Activated T-helper 1 cell treated with anti-CD3 and anti-CD28 coated beads, Interleukin-2, amount 50 U/mL, for 16 hours (primary cell): ENCODE measurements around the gene PSD2.
"Not testable (repeated sequence)": the region's sequence is repeated elsewhere in the genome, so short reads cannot be mapped to it uniquely, and the experiment has no call there.

ENCODE experiments used
- DNase-seq, 2 donors: peaks; one replicate each; pipeline ENCODE4 v3.0.0-alpha.2; 2020; ENCODE audit warnings: low read depth in 1 of 2, low spot score in 1 of 2

Gene PSD2

DNA sequence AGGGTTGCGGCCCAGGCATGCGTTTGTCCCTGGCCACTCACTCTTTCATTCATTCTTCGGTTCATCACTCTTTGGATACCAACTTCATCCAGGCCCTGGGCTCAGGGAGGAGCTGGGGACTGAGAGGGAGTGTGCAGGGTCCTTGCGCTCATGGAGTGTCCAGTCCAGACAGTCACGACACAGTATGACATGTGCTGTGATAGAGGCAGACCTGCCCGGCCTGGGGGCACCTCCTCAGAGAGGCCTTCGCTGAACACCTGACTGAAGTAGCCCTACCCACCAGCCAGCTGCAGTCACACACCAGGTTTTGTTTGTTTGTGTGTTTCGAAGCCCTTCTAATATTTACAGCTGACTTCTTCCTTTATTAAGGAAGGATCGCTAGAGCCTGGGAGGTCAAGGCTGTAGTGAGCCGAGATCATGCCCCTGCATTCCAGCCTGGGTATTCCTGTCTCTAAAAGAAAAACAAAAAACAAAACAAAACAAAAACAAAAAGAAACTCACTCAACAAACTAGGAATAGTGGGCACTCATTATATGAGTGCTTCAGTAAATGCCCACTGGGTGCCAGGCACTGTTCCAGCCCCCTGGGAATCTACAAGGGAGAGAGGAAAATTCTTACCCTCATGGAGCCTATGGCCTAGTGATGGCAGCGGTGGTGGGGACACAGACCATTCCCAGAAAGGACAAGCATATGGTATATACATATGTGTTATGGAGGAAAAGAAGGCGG is 6.3 kb upstream of the PSD2 start:
- no peak for DNase-seq

DNA sequence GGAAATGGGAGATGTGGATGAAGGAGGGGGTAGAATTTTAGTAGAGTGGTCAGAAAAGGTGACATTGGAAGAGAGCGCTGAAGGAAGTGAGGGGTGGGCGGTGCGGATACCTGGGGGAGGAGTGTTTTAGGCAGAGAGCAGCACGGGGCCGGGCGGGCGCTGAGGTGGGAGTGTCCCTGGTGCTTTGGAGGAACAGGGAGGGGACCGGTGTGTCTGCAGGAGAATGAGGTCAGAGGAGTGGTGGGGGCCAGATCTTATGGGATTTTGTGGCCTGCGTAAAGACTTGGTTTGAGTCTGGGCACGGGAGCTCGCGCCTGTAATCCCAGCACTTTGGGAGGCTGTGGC is 5.8 kb upstream of the PSD2 start:
- DNase-seq: no peak

DNA sequence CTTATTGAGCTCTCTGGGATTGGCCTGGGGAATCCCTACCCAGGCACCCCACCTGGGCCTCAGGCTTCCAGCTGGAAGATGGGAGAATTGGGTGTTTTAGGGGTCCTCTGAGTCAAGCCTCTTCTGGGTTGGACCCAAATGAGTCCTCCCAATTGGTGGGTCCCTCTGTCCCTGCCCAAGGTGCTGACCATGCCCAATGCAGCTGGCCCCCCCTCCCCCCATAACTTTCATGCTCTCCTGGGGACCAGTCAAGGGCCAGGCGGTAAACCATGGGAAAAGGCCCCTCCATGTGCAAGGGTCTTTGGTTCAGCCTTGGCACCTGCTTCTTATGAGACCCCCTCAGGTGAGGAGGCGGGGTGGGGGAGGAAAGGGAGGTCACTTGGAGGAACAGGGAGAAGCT is 3.4 kb upstream of the PSD2 start:
- no peak for DNase-seq

DNA sequence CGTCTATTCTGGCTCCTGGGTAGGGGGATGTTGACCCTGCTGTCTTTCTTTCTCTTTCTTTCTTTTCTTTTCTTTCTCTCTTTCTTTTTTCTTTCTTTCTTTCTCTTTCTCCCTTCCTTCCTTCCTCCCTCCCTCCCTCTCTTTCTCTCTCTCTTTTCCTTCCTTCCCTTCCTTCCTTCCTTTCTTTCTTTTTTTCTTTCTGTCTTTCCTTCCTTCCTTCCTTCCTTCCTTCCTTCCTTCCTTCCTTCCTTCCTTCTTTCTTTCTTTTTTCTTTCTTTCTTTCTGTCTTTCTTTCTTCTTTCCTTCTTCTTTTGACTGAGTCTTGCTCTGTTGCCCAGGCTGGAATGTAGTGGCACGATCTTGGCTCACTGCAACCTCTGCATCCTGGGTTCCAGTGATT is 3.0 kb upstream of the PSD2 start:
- DNase-seq: not testable (repeated sequence)

DNA sequence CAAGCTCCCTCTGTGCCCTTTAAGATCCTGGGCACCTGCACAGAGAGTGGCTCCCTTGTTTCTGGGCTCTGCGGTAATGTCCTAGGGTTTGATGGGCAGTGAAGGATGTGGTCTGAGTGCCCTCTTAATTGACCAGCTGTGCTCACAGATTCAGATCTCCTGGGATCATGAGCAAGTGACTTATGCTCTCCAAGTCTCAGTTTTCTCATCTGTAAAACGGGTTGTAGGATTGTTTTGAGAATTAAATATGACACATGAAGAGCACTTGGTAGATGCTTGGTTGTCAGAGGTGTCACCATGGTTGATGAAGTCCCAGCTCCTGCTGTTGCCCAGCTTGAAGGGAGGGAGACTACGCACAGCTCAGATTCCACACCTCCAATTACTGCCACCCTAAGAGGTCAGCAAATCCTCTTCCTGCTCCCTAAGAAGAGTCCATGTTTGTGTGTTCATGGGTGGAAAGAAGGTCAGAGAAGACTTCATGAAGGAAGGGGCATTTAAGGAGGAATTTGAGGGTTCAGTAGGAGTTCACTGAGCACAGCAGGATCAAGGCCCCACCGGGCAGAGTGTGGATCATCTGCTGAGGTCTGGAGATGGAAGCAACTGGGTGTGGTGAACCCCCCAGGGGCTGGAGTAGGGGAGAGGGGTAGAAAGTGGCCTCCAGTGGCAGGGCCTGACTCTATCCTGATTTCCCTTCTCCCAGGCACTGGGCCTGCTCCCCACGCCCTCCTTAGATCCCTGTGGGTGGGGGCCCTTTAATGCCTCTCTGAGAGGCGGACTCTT is 1.4 kb upstream of the PSD2 start:
- DNase-seq: no peak

DNA sequence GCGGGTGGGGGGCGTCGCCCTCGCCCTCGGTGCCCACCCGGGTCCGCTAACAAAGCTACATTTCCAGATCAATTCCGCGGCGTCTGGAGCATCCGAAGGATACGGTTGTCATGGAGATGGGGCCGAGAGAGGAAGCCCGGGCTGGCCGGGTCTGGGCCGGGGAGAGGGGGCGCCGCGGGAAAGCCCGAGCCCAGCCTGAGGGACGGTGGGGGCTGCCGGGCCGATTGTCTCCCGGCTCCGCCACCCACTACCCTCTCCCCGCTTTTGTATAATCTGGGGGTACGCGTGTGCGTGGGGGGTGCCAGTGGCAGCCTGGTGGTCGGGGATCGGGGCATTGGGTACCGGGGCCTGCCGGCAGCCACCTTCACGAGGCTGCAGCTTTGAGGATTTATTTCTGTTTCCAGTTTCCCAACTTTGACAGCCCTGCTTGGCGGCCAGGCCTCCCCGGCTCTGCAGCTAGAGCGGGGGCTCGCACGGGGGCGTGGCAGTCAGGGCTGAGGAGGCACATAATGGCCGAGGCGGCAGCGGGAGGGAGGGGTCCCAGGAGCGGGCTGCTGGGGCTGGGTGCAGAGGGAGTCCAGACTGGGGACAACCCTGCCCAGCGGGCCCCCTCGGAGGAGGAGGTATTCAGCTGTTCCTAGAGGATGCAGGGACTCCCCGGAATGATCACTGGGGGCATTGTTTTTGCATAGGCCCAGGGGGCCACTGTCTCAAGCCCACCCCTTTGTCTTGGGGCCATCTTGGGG is 626 bp downstream of the PSD2 start:
- no peak for DNase-seq

DNA sequence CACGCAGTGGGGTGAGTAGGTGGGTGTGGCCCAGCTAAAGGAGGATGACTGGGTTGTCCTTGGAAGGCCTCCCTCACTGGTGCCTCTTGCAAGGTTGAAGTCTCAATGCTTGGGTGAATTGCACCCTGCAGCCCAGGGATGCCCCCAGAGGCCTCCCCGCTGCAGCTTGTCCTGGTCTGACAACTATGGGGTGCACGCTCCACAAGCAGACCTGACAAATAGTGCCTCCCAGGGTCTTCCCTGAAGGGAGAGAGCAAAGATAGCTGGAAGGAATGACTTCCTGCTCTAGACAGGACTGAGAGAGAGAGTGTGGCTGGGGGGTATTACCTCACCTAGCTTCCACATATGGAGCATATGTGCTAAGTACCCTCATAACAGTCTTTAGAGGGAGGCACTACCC is 1.7 kb downstream of the PSD2 start:
- no peak for DNase-seq

DNA sequence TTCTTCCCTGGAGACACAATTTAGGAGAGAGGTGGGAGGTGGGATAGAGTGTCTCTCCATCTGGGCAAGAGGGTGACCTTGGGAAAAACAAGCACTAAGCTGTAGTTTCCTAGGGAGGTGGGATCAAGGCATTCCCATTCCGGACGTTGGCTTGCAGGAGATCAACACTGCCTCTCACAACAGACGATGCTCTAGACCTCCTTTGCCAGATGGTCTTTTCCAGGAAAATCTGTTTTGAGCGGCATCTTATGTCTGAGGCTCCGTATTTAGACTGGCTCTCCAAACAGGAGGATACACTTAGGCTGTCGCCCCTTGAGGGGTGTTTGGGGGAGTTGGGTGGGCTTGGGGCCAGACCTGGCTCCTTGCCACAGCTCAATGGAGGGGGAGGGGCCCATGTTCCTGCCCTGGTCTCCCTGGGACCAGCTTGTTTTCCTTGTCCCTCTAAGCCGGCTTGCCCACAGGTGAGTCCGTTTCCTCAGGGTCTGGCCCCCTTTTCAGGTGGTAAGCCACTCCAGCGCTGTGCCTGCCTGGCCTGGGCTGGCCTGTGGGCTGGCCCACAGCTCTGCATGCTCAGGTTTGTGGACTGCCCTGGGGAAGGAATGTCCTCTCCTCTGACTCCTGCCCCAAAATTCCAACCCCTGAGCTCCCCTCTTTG is 2.4 kb downstream of the PSD2 start:
- DNase-seq: no peak

DNA sequence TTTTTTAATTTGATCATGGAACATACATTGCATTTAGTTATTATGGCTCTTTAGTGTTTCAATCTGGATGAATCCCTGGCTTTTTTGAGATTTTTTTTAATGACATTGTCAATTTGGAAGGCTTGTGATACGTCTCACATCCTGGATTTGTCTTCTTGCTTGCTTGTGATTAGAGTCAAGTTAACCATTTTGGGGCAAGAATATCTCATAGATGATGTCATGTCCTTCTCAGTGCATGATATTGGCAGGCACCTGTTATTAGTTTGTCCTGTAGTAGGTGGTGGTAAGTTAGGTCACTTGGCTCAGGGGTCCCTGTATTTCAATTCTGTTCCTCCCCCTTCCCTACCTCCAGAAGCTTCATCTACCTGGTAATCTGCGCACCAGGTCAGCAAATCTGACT is 3.3 kb downstream of the PSD2 start:
- no peak for DNase-seq

DNA sequence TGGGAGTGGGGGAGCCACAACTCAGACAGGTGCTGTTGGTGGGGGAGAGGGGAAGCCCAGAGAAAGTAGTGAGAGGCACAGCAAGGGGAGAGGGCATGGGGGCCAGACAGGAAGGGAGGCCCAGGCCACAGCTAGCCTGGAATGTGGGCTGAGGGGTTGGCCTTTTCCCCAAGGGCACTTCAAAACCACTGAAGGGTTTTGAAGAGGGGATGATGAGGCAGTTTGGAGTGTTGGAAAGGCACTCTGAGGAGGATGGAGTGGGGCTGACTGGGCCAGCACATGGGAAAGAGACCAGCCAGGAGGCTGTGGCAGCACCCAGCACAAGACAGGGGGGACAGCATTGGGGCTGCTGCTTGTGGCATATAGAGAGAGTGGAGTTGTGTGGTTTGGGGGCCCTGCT is 3.8 kb downstream of the PSD2 start:
- no peak for DNase-seq

DNA sequence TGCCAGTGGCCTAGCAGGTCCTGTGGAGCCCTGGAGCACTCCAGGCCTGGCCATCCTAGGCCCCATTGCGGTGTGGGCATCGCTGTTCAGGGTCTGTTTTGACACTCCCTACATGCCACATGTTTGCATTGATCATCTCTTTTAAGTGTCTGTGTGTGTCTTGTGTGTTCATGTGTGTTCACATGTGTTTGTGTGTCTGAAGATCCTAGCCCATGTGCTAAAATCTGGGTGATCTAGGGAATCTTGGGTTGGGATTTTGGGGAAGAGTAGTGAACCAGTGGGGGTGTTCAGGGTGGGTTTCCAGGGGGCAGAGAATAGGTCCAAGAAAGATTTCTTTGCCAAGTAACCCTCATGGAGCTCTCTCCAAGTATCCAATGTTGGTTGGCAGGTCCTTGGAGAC is 8.4 kb downstream of the PSD2 start:
- DNase-seq: no peak

DNA sequence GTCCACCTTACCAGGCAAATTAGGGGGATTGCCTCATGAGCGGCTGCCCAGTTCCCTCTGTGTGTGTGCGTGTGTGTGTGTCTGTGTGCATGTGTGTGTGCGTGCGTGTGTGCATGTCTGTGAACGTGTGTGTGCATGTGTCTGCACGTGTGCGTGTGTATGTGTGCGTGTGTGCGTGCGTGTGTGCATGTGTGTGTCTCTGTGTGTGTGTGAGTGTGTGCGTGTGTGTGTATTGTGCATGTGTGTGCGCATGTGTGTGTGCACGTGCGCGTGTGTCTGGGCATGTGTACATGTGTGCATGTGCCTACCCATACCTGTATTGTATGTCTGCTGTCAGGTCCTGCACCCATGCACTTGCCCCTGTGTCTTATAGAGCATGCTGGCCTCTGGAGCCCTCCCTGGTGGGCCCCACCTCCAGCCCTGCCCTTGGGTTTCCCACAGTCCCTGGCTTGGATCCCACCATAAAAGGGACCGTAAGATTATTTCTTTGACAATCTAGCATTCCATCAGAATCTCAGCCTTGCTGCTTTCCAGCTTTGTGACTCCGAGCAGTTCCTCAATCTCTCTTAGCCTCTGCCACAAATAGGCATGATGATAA is 9.3 kb downstream of the PSD2 start:
- no peak for DNase-seq

DNA sequence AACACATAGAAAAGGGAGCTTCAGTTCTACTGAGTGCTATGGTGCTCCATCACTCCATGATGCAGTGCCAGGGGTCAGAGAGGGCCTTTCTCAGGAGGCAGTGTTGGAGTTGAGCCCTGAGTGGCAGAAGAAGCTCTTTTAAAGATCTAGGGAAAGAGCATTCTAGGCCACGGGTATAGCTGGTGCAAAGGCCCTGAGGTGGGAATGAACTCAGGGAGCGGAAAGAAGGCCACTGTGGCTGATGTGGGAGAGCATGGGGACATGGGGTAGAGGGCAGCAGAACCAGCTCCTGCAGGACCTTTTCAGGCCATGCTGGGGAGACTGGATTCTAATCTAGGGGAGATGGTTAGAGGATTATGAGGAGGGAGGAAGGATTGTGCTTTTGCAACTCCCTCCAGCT is 9.9 kb downstream of the PSD2 start:
- DNase-seq: no peak

DNA sequence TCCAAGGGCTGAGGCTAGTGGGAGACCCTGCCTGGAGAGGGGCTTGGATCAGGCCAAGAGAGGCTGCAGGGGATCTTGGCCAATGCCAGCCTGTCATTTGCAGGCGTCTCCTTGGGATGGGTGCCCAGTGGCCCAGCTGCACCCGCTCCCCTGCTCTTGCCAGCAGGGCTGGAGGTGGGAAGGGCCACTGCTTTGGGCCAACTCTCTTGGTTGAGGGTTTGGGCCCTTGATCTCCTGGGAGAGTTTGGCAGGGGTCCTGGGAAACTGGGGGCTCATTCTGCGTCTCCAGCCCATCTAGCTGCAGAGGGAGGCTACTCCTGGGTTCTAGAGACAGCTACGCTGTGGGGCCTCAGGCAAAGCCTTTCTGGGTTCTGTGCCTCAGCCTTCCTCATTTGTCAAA is 10.5 kb downstream of the PSD2 start:
- no peak for DNase-seq

DNA sequence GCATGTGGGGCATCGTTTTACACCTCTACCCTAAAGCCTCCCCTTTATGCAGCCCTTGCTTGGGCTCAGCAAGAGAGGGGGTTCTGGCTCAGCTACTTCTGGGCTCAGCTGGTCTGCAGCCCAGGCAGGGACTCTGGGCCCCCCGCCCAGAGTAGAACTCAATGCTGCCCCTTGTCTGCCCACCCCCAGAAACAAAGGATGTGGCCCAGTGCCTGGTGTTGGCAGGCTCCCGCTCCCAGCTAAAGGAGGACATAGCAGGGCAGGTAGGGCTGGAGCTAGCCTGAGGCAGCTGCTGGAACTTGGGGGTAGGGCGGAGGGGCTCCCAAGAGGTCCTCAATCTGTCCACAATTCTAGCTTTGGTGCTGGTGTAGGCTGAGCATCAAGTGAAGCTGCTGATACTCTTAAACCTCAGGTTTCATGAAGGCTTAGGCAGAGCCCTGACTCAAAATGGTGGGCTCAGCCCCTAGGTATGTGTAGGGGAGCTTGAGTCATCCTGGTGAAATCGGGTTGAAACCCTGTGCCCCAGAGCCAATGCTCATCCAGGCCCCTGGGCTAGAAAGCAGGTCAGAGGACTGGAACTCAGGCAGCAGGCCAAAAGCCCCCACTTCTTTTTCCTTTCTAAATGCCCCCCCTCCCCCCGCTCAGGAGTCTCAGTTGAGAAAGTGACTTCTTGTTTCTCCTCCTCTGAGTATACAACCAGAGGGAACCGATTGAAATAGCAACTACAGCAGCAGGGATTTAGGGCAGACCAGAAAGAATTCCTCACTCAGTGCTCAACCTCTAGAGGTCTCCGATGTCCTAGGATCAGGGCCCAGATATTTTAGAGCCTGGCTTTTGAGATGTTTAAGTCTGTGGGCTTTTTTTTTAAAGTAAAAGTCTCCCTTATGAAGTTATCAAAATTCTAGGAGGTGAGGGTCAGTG is 11.4 kb downstream of the PSD2 start:
- no peak for DNase-seq

DNA sequence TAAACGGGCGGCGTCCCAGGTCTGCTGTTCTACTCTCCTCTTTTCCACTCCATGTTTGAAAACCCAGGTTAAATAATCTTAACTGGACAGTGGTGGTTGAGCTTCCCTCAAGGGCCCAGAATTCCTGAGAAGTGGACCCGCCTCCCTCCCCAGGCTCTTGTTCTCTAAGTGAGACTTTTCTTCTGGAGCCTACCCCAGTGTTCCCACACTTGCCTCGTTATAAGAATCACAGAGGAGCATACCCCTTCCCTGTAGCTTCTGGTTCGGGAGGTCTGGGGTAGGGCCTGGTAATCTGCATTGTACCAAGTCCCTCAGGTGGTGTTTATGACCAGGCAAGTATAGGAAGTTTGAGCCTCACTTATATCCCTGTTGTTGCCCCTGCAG is 12.0 kb downstream of the PSD2 start:
- no peak for DNase-seq

DNA sequence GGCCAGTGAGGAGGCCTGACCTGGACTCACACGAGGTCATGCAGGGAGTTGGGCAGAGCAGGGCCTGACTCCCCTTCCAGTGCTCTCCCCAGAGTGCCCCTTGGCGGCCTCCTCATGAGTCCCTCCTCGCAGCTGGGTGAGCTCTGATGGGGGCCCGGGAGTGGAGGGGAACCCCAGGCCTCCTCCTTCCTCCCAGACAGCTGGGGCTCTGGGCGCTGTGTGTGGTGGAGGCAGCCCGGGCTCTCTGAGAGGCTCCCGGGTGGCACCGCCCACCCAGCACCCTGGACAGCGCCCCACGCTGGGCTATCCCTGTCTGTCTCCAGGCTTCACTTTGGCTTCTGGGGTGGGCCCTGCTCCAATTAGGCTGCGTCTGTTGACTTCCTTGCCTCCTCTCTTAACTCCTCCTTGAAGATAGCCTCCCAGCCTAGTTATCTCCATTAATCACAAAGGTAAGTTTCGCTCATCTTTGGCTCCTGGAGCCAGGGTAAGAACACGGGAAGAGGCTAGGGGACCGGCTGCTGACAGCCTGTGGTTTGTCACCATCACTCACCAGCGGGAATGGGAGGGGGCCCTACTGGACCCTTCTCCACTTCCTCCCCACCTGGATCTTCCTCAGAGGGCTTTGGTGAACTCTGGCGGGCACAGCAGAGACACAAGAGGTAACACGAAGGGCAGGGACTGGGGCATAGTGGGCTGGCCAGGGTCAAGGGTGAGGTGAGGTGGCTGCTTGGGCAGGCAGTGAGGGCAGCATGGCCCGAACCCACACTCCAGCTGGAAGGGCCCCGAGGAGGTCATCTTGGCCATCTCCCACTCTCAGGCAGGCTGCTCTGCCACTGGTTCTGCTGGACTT is 13.1 kb downstream of the PSD2 start:
- DNase-seq: no peak

DNA sequence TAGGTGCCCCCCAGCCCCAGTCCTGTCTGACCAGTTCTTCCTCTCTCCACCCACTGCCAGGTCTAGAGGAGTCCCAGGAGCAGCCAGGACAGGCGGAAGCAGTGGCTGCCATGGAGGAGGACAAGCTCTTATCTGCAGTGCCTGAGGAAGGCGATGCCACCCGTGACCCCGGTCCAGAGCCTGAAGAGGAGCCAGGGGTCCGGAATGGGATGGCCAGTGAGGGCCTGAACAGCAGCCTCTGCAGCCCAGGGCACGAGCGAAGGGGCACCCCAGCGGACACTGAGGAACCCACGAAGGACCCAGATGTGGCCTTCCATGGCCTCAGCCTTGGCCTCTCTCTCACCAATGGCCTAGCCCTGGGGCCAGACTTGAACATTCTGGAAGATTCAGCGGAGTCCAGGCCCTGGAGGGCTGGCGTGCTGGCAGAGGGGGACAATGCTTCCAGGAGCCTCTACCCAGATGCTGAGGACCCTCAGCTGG is 13.8 kb downstream of the PSD2 start:
- DNase-seq: no peak
